DND-41 (cell line): ENCODE measurements around the gene SEMA5A.

Source experiments
- EZH2 ChIP-seq: IDR thresholded peaks from 3 replicates; pipeline ENCODE4 v1.6.1; 2012; ENCODE audit warnings: borderline replicate concordance, low read depth, mild to moderate bottlenecking, moderate library complexity, low read length, inconsistent platforms; ENCODE audit not compliant: severe bottlenecking
- TF ChIP-seq, protein P1 (sequence below): IDR thresholded peaks from 2 replicates; pipeline ENCODE4 v1.5.1; 2012; ENCODE audit warnings: borderline replicate concordance, low read length, moderate library complexity, mild to moderate bottlenecking; ENCODE audit not compliant: poor library complexity, severe bottlenecking; ENCODE audit errors: extremely low read depth

DNA sequence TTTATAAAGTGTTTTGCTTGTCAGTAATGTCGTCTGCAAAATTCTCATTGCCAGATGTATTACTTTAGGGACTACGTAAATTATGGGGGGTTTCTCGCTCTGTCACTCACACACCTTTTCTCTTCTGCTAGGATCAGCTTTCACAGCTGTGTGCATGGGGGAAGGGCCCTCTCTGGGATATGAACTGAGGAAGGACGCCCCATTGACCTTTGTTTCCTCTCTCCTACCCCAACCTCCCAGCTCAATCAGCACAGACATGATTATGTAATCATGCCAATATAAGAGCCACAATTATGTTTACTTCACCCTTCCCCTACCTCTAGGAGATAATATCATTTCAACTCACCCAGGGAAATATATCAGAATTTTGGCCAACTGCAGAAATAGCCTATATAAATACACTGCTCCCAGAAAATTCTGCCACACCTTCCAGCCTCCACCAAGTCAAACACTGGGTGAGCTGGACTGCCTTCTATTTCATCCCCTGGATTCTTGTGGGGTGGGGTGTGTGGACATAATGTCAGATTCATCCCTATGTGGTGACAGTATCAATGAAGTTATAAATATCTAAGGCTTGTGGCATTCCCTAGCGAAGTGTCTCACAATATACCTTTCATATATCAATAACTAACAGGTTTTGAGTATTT lies 12.6 kb upstream of the SEMA5A start:
- TF ChIP-seq, protein P1, sequence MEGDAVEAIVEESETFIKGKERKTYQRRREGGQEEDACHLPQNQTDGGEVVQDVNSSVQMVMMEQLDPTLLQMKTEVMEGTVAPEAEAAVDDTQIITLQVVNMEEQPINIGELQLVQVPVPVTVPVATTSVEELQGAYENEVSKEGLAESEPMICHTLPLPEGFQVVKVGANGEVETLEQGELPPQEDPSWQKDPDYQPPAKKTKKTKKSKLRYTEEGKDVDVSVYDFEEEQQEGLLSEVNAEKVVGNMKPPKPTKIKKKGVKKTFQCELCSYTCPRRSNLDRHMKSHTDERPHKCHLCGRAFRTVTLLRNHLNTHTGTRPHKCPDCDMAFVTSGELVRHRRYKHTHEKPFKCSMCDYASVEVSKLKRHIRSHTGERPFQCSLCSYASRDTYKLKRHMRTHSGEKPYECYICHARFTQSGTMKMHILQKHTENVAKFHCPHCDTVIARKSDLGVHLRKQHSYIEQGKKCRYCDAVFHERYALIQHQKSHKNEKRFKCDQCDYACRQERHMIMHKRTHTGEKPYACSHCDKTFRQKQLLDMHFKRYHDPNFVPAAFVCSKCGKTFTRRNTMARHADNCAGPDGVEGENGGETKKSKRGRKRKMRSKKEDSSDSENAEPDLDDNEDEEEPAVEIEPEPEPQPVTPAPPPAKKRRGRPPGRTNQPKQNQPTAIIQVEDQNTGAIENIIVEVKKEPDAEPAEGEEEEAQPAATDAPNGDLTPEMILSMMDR = no peak
- TF ChIP-seq EZH2 = no peak
